Colonic mucosa (tissue), 4 donors: Measurements from ENCODE around the gene CFAP77. TPM values are rescaled to one million over a fixed set of nuclear protein-coding genes. Genes with fewer than 3 reads are reported as not detected.

Experiments used
- DNase-seq: peaks from one replicate; pipeline ENCODE4 v3.0.0-alpha.2; 2020
- H3K27ac ChIP-seq: fragments of 200-600 bp; one replicate; pipeline ENCODE4 v1.8.0; 2021
- H3K27me3 ChIP-seq: fragments of 200-600 bp; one replicate; pipeline ENCODE4 v1.8.0; 2021
- H3K36me3 ChIP-seq: fragments of 200-600 bp; one replicate; pipeline ENCODE4 v1.8.0; 2021
- H3K4me1 ChIP-seq: fragments of 200-600 bp; one replicate; pipeline ENCODE4 v1.8.0; 2021; ENCODE audit warnings: mild to moderate bottlenecking
- H3K4me3 ChIP-seq: fragments of 200-600 bp; one replicate; pipeline ENCODE4 v1.8.0; 2021
- H3K9ac ChIP-seq, 2 donors: one replicate each; pipeline ENCODE4 v1.7.0; 2013; ENCODE audit warnings: control low read depth in 2 of 2, low read depth in 2 of 2, low read length in 2 of 2
- H3K9me3 ChIP-seq: fragments of 200-600 bp; one replicate; pipeline ENCODE4 v1.8.0; 2021
- intact Hi-C: fragments of 100-400 bp; cut with DNase I; formaldehyde crosslinking; loops from one replicate; pipeline ENCODE4 v1.14.1; 2022
- total RNA-seq, 2 donors: library from RNA; stranded (reverse); fragmentation: NEBNext Ultra II Directional in 1 of 2; extraction: Animal tissue kit (Norgen Biotek cat#: 25700) in 1 of 2; gene quantifications; one replicate each; pipeline ENCODE4 v1.2.1, GENCODE V29; 2021
- TF ChIP-seq, protein P1 (sequence below): fragments of 200-600 bp; IDR thresholded peaks from one replicate; pipeline ENCODE4 v1.8.0; 2022; ENCODE audit warnings: antibody characterized with exemption, mild to moderate bottlenecking
- donor health status: healthy.
- donor health status: DM: no; HTN: no; CAD: no.
- donor health status: DM: no; HTN: no; CAD: no.

Gene CFAP77
- total RNA-seq, 2 donors from 2014 or later, result not detected

DNA sequence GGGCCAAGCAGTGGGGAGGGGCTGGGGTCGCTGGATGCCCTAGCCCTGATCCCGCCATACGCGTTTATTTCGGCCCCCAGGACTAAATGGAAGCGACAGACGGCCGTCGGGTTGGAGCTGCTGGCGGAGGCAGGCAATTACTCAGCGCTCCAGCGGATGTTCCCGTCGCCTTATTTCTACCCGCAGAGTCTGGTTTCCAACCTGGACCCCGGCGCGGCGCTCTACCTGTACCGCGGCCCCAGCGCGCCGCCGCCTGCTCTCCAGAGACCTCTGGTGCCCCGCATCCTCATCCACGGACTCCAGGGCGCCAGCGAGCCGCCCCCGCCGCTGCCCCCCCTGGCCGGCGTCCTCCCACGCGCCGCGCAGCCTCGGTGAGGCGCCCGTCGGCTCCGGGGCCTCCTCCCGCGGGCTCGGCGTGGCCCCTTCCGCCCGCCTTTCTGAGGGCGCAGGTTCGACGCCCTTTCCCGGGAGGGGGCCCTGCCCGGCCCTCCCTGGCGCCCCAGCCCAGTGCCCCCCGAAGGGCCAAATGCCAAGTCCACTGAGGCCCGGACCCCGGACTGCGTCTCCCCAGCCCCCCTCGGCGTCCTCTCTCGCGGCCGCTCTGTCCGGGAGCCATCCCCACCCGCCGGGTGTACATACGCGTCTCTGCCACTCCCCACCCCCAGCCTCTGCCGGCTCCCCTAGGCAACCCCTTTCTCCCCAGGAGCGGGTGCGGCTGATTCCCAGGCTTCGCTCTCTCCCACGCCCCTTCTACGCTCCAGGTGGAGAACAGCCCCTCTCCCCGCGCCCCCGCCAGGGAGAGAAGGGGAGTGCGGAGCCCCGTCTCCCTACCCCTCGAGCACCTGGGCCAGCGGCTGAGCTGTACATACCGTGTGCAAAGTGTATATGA lies 179.4 kb downstream of the CFAP77 start:
- no peak overlapping the region for H3K27ac ChIP-seq
- intact Hi-C loops, result no loop called here
- H3K4me3 ChIP-seq, result no peak overlapping the region
- no peak overlapping the region for H3K9ac ChIP-seq
- H3K9me3 ChIP-seq, result no peaks in the 10 kb centered on the region
- DNase-seq, result no peak
- no peaks in the 10 kb centered on the region for H3K4me1 ChIP-seq
- TF ChIP-seq, protein P1, sequence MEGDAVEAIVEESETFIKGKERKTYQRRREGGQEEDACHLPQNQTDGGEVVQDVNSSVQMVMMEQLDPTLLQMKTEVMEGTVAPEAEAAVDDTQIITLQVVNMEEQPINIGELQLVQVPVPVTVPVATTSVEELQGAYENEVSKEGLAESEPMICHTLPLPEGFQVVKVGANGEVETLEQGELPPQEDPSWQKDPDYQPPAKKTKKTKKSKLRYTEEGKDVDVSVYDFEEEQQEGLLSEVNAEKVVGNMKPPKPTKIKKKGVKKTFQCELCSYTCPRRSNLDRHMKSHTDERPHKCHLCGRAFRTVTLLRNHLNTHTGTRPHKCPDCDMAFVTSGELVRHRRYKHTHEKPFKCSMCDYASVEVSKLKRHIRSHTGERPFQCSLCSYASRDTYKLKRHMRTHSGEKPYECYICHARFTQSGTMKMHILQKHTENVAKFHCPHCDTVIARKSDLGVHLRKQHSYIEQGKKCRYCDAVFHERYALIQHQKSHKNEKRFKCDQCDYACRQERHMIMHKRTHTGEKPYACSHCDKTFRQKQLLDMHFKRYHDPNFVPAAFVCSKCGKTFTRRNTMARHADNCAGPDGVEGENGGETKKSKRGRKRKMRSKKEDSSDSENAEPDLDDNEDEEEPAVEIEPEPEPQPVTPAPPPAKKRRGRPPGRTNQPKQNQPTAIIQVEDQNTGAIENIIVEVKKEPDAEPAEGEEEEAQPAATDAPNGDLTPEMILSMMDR, result no peak
- no peaks in the 10 kb centered on the region for H3K36me3 ChIP-seq
- H3K27me3 ChIP-seq, result peaks cover 76% of the 10 kb centered on the region

DNA sequence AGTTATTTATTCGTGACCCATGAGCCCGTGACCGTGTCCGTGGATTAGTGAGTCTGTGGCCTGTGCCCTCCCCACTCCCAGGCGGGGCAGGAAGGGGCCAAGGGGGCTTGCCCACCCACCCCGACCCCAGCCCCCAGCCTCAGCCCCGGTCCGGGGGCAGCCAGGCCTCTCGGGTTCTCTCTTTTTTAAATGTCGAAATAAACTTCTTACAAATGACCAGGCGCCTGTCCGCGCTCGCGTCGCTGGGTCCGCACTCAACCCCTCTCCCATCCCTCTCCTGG lies 180.0 kb downstream of the CFAP77 start:
- no peak overlapping the region for H3K9ac ChIP-seq
- no peak for DNase-seq
- H3K9me3 ChIP-seq, result no peaks in the 10 kb centered on the region
- H3K36me3 ChIP-seq, result no peaks in the 10 kb centered on the region
- no peak overlapping the region for H3K27ac ChIP-seq
- intact Hi-C loops, result no loop called here
- H3K4me1 ChIP-seq, result no peaks in the 10 kb centered on the region
- no peak overlapping the region for H3K4me3 ChIP-seq
- H3K27me3 ChIP-seq, result peaks cover 70% of the 10 kb centered on the region
- TF ChIP-seq, protein P1, result no peak

GRCh38 chr9:132590318-132591182 lies 180.5 kb downstream of the CFAP77 start:
- intact Hi-C loops, result no loop called here
- no peak overlapping the region for H3K27ac ChIP-seq
- TF ChIP-seq, protein P1, result no peak
- no peak for DNase-seq
- H3K9me3 ChIP-seq, result no peaks in the 10 kb centered on the region
- H3K9ac ChIP-seq, result no peak overlapping the region
- H3K27me3 ChIP-seq, result peaks cover 64% of the 10 kb centered on the region
- H3K4me3 ChIP-seq, result no peak overlapping the region
- no peaks in the 10 kb centered on the region for H3K36me3 ChIP-seq
- no peaks in the 10 kb centered on the region for H3K4me1 ChIP-seq

DNA sequence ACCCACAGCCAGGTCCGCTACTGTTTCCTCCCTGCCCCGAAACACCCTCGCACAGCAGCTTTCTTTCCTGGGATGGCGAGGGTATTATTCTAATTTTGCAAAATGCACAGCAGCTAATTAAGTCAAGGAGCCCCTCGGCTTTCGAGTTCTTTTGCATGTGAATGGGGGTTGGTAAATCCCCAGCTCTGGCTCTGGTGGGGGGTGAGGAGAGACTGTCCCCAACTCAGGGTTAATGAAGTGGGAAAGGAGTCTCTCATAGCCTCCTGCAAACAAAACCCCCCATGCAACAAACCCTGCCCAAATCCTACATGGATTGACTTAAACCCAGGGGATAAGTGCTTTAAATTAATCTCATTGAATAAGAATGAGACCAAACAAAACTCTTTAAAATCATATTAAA lies 181.2 kb downstream of the CFAP77 start:
- DNase-seq, result no peak

GRCh38 chr9:132591751-132592314 lies 181.8 kb downstream of the CFAP77 start:
- H3K4me3 ChIP-seq, result no peak overlapping the region
- no peak for DNase-seq
- no peak overlapping the region for H3K9ac ChIP-seq
- intact Hi-C loops, result no loop called here
- H3K36me3 ChIP-seq, result no peaks in the 10 kb centered on the region
- peaks cover 51% of the 10 kb centered on the region for H3K27me3 ChIP-seq
- no peaks in the 10 kb centered on the region for H3K9me3 ChIP-seq
- H3K27ac ChIP-seq, result no peak overlapping the region
- no peaks in the 10 kb centered on the region for H3K4me1 ChIP-seq
- TF ChIP-seq, protein P1, result no peak

More for the DNA sequence above, 181.2 kb downstream of the CFAP77 start:
- Histone ChIP-seq H3K4me1 (no peaks in the 10 kb centered on the region), H3K27ac (no peak overlapping the region), H3K9ac (no peak overlapping the region), H3K36me3 (no peaks in the 10 kb centered on the region), H3K27me3 (peaks cover 57% of the 10 kb centered on the region), H3K9me3 (no peaks in the 10 kb centered on the region), H3K4me3 (no peak overlapping the region)
- intact Hi-C loops, result no loop called here
- TF ChIP-seq, protein P1, result no peak
